ENCODE data around the gene SIGLEC9.

The SIGLEC9 gene

DNA sequence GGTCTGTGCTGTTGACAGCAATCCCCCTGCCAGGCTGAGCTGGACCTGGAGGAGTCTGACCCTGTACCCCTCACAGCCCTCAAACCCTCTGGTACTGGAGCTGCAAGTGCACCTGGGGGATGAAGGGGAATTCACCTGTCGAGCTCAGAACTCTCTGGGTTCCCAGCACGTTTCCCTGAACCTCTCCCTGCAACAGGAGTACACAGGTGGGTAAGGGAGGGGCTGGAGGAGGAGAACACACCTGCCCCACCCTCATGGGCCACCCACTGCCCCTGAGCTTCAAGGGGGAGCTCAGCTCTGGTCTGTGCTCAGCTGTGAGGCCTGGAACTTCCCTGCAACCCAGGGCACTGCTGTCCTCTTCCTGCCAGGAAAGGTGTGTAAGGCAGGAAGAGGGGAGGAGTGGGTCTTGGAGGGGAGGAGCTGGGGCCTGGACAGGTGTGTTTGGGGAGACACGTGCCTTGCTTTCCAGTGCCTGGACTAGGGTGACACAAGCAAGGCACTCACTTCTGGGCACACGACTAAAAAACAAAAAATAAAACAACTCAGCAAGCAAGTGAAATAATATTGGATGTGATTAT lies 21.3 kb downstream of the SIGLEC9 start:
- DNase-seq (ENCODE audit: low read depth), result no peak

DNA sequence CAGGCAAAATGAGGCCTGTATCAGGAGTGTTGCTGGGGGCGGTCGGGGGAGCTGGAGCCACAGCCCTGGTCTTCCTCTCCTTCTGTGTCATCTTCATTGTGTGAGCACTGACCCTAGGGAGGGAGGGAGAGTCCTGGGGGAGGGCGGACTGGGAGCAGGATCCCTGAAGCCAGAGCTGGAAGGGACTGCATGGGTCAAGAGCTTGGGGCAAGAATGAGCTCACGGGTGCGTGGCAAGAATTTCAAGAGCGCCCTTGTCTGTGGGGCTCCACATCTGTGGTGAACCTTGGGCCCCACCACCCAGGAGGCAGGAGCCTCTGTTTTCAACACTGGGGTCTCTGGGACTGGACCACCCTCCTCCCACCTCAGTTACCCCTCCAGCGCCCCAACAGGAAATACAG lies 22.0 kb downstream of the SIGLEC9 start:
- no peak for DNase-seq (ENCODE audit: low read depth)

DNA sequence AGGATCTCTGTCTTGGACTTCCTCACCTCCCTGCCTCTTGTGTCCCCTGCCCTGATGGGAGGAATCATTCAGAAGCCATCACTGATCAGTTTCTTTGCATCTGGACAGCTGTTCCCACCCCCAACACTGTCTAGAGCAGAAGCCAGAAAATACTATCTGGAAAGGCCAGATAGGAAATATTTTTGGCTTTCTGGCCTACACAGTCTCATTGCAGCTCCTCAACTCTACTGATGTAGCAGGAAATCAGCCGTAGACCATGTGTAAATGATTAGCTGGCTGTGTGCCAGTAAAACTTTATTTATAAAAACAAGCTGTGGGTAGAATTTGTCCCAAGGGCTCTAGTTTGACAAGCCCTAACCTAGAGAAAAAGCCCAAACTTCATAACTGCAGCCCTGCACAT lies 23.0 kb downstream of the SIGLEC9 start:
- DNase-seq (ENCODE audit: low read depth), result no peak

DNA sequence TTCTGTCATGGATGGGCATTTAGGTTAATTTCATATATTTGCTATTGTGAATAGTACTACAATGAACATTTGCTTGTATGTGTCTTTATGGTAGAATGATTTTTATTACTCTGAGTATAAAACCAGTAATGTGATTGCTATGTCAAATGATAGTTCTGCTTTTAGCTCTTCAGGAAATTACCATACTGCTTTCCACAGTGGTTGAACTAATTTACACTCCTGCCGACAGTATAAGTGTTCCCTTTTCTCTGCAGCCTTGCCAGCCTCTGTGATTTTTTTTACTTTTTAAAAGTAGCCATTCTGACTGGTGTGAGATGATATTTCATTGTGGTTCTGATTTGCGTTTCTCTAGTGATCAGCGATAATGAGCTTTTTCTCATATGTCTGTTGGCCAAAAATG lies 23.9 kb downstream of the SIGLEC9 start:
- no peak for DNase-seq (ENCODE audit: low read depth)

DNA sequence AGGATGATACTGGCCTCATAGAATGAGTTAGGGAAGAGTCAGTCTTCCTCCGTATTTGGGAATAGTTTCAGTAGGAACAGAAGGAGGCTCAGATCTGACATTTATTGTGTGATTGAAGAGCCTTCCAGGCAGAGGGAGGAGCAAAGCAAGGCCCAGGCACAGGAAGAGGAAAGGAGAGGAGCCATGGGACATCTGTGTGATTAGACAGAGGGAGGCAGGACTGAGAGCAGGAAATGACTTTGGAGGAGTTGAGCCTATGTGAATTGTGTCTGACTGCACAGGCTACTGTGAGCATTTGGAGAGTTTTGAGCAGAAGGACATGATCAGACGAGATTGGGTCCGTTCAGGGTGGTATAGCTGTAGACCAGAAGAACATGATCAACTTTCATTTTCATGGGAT lies 25.9 kb downstream of the SIGLEC9 start:
- DNase-seq (ENCODE audit: low read depth), result no peak

DNA sequence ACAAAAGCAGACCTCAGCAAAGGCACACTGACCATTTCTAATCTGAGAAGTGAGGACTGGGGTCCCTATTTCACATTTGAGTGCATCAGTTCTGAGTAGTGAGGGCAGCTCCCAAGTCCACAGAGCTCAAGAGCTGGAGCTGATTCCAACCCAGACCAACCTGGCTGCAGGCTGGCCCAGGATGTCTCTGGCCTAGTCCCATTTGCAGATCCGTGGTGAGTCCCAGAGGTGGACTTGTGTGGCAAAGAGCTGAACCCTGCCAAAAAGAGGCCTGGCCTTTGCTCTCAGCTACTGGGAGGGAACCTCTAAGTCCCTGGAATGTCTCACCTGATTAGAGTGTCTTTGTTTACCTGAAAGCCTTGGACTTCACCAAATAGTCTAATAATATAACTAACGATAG lies 32.0 kb downstream of the SIGLEC9 start:
- DNase-seq (ENCODE audit: low read depth), result no peak

DNA sequence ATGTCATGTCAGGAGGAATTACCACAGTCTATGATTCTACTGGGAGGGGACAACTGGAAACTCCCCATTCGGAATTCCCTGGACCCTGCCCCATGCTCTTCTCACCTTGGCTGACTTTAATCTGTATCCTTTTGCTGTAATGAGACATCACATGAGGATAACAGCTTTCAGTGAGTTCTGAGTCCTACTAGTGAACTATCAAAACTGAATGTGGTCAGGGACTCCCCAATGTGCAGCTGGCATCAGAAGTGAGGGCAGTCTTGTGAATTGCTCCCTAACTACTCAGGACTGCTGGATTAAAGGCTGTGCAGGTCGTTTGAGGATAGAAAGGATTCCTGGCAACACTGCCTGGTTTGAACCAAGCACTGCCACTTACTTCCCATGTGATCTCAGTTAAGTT lies 32.6 kb downstream of the SIGLEC9 start:
- no peak for DNase-seq (ENCODE audit: low read depth)

DNA sequence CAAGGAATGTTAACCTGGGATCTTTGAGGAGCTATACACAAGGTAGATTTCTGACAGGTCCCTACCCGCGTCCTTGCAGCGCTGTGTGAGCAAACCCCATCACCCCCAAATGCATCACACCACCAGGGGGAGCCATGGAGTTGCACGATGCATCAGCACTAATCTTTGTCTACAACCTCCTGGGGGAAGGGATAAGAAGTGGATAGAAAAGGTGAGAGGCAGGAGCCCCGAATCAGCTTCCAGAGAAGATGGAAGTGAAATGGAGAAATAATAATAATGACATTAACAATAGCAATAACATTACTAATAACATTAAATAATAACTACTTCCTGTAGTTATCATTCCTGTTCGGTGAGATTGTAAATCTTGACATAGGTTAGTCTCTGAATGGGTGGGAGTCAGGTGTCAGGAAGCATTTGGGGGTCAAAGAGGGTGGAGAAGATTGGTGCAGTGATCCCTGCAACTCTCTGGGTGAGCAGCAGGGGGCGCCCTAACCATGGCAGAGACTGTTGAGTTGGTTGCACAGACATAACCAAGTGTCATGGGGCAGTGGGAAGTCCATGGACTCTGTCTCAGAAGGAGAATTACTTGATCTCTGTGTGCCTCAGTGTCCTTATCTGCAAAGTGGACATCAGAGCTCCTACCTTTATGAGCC lies 33.9 kb downstream of the SIGLEC9 start:
- no peak for DNase-seq (ENCODE audit: low read depth)

DNA sequence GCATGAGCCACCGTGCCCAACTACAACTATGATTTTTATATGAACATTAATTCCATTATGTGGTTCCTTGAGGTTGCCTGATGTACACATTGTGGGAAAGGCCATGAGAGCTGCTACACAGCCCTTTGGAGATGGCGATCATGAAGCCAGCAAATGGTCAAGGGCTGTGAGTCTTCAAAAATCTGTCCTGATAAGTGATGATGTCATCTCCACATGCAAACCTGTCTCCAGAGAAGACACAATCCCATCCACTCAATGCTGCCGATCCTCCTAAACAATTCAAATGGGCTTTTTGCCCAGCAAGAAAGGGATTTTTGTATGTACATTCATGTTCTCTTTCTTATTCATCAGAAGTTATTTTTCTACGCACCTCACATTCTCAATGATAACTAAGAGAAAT lies 35.0 kb downstream of the SIGLEC9 start:
- DNase-seq (ENCODE audit: low read depth), result no peak

DNA sequence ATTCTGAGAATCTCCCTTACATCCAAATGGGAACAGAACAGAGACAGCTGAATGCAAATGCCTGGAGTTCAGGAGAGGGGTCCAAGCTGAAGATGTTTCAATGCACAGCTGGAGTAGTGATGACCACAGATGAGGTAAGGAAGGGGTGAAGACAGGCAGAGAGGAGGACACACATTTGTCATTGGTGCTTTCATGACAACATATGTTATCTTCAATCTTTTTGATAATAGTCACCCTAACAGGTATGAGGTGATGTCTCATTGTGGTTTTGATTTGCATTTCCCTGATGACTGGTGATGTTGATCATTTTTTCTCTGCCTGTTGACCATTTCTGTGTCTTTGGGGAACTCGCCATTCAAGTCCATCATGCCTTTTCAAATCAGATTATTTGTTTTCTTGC lies 36.6 kb downstream of the SIGLEC9 start:
- DNase-seq (ENCODE audit: low read depth), result no peak

DNA sequence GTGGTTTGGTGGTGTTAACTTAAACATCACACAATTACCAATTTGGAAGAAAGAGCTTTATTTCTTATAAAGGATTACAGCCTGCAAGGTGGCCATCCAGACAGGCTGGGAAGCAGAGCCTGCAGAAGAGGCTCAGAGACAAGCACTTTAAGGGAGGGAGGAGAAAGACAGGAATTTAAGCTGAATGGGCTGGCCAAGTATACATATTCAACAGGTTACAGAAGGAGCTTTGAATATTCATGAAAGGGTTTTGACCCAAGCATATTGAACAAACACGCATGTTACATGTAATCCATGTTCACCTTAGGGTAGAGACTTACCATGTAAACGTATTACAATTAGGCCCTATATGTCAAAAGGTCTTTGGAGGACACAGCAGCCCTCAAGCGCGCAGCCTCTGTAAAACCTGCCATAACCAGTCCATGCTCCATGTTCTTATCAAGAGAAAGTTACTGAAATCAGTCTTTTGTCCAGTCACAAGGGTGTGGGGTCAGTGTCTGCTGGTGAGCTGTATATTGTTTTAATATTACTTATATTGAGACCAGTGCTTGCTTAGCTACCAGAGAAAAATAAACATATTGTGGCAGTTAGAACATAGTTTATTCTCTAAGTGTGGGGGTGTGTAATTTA lies 37.3 kb downstream of the SIGLEC9 start:
- DNase-seq (ENCODE audit: low read depth), result no peak

DNA sequence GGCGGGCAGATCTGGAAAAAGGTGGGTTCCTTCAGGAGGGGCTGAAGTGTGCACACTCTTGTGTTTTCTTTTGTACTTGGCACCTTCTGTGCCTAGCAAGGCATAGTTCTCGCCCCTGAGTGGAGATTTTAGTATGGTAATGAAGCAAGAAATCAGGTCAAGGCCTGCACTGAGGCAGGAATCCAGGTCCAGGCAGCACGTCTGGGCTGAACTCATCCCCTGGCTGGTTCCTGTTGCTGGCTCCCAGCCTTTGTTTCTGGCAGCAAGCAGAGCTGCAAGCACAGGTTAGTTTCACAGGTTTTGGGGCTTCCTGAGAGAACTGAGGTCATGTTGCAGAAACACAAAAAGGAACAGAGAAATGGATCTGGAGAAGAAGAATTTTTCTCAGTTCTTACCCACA lies 38.6 kb downstream of the SIGLEC9 start:
- DNase-seq (ENCODE audit: low read depth), result no peak

DNA sequence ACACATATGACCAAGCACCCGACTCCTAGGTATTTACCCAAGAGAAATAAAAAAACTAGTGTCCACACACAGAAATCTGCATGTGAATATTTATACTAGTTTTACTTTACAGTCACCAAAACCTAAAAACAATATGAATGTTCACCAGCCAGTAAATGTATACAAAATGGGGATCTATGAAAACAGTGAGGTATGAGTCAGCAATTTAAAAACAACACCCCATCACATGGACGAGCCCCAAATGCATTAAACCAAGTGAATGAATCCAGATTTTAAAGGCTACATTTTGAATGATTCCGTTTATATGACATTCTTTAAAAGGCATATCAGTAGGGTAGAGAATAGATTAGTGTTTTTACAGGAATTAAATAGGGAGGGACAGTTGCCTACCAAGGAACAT lies 39.5 kb downstream of the SIGLEC9 start:
- no peak for DNase-seq (ENCODE audit: low read depth)

DNA sequence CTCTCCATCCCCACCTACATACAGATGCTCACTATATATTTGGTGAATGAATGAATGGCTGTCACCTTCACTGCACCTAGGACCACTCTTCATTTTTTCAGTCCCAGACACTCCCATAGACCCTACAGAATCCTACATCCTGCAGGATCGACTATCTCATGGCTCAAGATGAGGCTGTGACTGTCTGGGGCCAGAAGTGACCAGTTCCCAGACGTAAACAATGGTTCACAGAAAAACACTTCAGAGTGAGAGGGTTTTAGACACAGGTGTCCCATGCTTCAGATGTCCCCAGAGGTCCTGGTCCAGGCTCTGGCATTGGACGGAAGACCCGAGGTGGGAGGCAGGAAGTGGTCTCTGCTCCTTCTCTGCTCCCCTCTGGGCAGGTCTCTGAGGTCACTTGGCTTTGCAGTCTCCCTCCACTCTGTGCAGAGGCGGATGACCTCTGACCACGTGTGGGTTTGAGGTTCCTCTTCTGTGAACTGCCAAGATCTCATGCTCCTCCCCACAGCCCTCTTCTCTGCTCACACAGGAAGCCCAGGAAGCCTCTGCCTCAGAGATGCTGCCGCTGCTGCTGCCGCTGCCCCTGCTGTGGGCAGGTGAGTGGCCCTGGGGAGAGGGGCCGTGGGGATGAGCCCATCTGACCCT lies 42.3 kb downstream of the SIGLEC9 start:
- DNase-seq (ENCODE audit: low read depth), result no peak

DNA sequence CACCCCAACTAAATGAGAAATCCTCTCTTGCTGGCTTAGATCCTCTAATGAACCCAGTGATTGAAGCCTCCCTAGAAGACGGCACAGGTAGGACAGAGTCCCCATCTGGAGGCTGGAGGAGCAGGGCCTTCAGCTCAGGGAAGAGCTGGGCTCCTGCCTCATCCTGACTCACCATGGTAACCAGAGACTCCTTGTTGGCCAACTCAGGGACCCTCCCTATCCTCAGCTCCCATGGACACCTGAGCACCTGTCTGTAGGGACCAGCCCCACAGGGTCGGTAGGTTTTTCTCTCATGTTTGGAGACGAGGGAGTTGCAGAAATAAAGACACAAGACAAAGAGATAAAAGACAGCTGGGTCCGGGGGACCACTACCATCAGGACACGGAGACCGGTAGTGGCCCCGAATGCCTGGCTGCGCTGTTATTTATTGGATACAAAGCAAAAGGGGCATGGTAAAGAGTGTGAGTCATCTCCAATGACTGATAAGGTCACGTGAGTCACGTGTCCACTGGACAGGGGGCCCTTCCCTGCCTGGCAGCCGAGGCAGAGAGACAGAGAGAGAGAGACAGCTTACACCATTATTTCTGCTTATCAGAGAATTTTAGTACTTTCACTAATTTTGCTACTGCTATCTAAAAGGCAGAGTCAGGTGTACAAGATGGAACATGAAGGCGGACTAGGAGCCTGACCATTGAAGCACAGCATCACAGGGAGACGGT lies 44.0 kb downstream of the SIGLEC9 start:
- no peak for DNase-seq (ENCODE audit: low read depth)

DNA sequence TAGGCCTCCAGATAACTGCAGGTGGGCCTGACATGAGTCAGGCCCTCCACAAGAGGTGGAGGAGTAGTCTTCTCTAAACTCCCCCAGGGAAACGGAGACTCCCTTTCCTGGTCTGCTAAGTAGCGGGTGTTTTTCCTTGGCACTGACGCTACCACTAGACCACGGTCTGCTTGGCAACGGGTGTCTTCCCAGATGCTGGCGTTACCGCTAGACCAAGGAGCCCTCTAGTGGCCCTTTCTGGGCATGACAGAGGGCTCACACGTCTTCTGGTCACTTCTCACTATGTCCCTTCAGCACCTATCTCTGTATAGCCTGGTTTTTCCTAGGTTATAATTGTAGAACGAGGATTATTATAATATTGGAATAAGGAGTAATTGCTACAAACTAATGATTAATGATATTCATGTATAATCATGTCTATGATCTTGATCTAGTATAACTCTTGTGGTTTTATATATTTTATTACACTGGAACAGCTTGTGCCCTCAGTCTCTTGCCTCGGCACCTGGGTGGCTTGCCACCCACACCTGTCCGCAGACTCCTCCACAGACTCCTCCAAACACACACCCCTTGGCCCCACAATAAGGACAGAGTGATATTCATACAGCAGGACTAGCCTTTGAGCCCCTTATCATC lies 44.7 kb downstream of the SIGLEC9 start:
- peak; percentile 35 for DNase-seq (ENCODE audit: low read depth)

DNA sequence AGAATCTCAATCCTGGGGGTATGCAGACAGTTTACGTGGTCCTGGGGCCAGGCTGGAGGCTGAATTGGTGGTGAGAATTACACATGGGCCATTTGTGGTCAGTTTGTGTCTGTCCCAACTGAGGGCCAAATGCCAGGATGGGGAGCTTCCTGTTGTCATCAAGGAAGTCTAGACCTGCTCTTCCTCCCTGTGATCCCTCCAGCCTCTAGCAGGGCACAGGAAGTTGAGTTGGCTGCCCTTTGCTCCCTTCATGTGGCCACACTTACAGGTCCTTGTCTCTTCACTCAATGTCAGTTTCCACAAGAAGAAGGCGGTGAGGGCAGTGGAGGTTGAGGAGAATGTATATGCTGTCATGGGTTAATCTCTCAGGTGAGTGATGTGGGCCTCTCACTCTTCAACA lies 47.5 kb downstream of the SIGLEC9 start:
- DNase-seq (ENCODE audit: low read depth), result no peak

DNA sequence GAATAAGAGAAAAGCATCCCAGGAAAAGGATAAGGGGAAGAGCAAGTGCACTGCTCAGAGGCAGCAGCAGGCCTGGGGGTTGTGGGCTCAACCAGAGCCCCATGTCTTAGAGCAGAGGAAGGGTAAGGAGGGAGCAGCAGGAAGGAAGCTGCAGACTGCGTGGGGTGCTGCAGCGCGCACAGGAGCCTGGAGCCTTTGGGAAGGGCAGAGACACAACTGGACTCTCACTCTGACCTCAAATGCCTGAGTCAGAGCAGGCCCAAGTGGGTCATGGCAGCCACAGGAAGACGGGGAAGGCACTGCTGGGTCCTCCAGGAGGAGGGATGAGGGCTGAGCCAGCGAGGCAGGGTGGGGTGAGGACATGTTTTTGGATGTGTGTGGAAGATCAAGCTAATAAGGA lies 49.0 kb downstream of the SIGLEC9 start:
- no peak for DNase-seq (ENCODE audit: low read depth)

DNA sequence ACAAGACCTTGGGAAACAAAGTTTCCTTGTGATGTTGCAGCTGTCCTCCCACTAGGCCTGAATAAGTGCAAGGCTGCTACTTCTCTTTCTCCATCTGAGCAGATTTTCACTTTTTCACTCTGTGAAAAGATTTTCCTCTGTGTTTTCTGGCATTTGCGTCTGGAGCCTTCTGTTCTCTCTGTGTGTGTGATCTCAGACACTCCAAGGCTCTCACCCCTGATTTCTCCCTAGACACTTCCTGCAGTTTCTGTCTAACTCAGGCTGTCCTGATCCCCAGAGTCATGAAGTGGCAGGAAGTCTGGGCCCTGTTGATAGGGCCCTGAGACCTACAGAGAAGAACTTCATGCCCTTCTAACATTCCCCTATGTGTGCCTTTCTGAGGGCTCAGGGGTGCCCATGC lies 54.5 kb downstream of the SIGLEC9 start:
- no peak for DNase-seq (ENCODE audit: low read depth)

Measured in stromal cell of bone marrow (primary cell).